TTC549 (cell line): Measurements from ENCODE around the gene RNASE2.
"Not testable (repeated sequence)": the region's sequence is repeated elsewhere in the genome, so short reads cannot be mapped to it uniquely, and the experiment has no call there.

Experiments used
- FAIRE-seq: peaks from 2 replicates; lab custom pipeline; 2012; peaks lifted over from hg19 to GRCh38; lab: Jason Lieb, UNC

RNASE2 gene

GRCh38 chr14:20954736-20955537 lies at the start of gene RNASE2:
RNASE2 (plus strand) TSS chr14:20955487; CDS start chr14:20955772, 285 bp downstream.
- FAIRE-seq: not testable (repeated sequence)

- FAIRE-seq: no peak
Observed at GRCh38 chr14:20905676-20906075, 49.6 kb upstream of the RNASE2 start.

- no peak for FAIRE-seq
Observed at GRCh38 chr14:20907214-20907613, 48.1 kb upstream of the RNASE2 start.

- not testable (repeated sequence) for FAIRE-seq
Observed at GRCh38 chr14:20910822-20911221, 44.5 kb upstream of the RNASE2 start.

- not testable (repeated sequence) for FAIRE-seq
Observed at GRCh38 chr14:20919038-20919756, 36.1 kb upstream of the RNASE2 start.

- FAIRE-seq: not testable (repeated sequence)
Observed at GRCh38 chr14:20923766-20924297, 31.5 kb upstream of the RNASE2 start.

- FAIRE-seq: no peak
Observed at GRCh38 chr14:20934148-20934762, 21.0 kb upstream of the RNASE2 start.

GRCh38 chr14:20935303-20935984 lies 19.8 kb upstream of the RNASE2 start:
- FAIRE-seq: no peak

- not testable (repeated sequence) for FAIRE-seq
Observed at GRCh38 chr14:20945146-20945545, 10.1 kb upstream of the RNASE2 start.

- FAIRE-seq: not testable (repeated sequence)
Observed at GRCh38 chr14:20946707-20947106, 8.6 kb upstream of the RNASE2 start.

GRCh38 chr14:20955538-20955873 lies 219 bp downstream of the RNASE2 start:
- not testable (repeated sequence) for FAIRE-seq

GRCh38 chr14:20956376-20956976 lies 1.2 kb downstream of the RNASE2 start:
- FAIRE-seq: no peak

GRCh38 chr14:20958946-20959345 lies 3.7 kb downstream of the RNASE2 start:
- FAIRE-seq: not testable (repeated sequence)

GRCh38 chr14:20969336-20969735 lies 14.0 kb downstream of the RNASE2 start:
- FAIRE-seq: no peak

GRCh38 chr14:20970647-20970982 lies 15.3 kb downstream of the RNASE2 start:
- no peak for FAIRE-seq

- FAIRE-seq: no peak
Observed at GRCh38 chr14:20970983-20971704, 15.9 kb downstream of the RNASE2 start.

GRCh38 chr14:20971705-20972021 lies 16.4 kb downstream of the RNASE2 start:
- no peak for FAIRE-seq

GRCh38 chr14:20973501-20973900 lies 18.2 kb downstream of the RNASE2 start:
- no peak for FAIRE-seq

- no peak for FAIRE-seq
Observed at GRCh38 chr14:20976291-20976690, 21.0 kb downstream of the RNASE2 start.

GRCh38 chr14:20978687-20979086 lies 23.4 kb downstream of the RNASE2 start:
- FAIRE-seq: no peak

- FAIRE-seq: no peak
Observed at GRCh38 chr14:20980906-20981305, 25.6 kb downstream of the RNASE2 start.
